Left forelimb (tissue), 1 donor: ENCODE results near the gene QRSL1.
"Not testable (repeated sequence)": the region's sequence is repeated elsewhere in the genome, so short reads cannot be mapped to it uniquely, and the experiment has no call there.

Experiments
- DNase-seq: peaks from one replicate; pipeline ENCODE4 v3.0.0-alpha.2; 2018; ENCODE audit warnings: low spot score

Gene QRSL1

DNA sequence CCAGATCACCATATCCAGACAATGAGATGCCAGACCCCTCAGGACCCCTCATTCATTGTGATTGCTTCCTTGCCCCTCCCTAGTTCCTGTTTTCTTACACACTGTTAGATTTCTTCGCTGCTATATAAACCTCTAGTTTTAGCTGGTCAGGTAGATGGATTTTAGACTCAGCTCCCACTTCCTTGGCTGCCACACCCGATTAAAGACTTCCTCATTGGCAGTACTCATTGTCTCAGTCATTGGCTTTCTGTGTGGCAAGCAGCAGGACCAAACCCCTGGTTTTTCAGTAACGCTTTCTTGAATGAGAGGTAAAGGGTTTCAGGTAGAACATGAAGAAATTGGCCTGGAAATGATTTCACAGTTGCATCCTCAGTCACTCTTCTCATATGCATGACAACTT, 47.9 kb downstream of the QRSL1 start:
- DNase-seq, result no peak

DNA sequence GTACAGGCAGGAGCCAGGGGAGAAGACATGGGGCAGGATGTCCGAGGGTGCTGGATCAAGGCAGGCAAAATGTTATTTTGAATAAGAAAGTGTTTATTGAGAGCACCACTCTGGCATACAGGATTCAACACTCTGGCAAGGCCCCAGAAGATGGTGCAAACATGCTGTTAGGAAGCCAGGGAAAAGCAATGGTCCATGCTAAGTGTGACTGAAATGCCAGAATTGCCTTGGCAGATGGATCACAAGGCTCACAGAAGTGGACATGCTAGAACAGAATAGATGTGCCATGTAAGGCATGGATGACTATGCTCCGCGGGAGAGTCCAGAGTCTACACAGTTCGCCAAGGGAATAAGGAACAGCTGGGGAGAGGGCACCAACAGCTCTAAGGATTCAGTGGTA, 54.6 kb downstream of the QRSL1 start:
- DNase-seq, result no peak

DNA sequence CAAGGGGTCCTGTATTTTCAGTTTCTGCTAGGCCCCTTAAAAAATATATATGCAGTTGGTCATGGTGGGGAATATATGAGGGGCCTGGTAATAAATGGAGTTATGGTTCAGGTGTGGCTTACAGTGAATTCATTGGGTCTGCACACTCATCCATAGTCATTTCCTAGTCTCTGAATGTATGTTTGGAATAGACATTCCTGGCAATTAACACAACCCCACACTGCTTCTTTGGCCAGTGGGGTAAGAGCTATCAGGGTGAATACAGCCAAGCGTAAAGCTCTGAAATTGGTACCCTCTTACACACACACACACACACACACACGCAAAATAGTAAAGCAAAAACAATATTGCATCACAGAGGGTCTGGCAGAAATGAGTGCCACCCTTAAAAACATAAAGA, 56.5 kb downstream of the QRSL1 start:
- no peak for DNase-seq

DNA sequence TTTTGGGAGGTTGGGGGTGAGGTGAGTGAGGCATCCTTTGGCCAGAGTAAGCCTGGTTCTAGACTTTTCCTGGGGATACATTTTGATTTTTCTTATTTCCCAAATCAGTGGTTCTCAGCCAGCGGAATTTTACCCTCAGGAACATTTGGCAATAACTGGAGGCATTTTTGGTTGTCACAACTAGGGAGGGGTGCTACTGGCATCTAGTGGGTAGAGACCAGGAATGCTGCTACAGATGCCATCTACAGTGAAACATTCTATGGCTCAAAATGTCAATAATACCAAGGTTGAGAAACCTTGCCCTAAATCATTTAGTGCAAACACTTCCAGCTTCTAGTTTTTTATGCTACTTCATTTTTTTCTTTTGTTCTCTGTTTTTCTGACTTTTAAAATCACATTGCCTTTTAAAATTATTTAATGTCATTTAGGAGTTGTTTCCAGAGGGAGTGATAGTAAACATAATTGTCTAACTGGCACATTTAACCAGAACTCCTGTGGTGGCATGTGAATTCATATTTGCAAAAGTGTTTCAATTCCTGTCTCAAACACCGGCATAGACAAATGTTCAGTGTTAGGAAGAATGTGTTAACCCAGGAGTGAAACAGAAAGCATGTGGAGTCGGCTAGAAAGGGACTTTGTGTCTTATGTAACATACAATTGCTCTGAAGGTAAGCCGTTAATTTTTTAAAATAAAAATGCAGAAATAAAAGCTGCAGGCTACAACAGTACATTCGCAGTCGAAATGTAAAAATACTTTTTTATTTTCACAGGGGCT, 59.0 kb downstream of the QRSL1 start:
- no peak for DNase-seq

DNA sequence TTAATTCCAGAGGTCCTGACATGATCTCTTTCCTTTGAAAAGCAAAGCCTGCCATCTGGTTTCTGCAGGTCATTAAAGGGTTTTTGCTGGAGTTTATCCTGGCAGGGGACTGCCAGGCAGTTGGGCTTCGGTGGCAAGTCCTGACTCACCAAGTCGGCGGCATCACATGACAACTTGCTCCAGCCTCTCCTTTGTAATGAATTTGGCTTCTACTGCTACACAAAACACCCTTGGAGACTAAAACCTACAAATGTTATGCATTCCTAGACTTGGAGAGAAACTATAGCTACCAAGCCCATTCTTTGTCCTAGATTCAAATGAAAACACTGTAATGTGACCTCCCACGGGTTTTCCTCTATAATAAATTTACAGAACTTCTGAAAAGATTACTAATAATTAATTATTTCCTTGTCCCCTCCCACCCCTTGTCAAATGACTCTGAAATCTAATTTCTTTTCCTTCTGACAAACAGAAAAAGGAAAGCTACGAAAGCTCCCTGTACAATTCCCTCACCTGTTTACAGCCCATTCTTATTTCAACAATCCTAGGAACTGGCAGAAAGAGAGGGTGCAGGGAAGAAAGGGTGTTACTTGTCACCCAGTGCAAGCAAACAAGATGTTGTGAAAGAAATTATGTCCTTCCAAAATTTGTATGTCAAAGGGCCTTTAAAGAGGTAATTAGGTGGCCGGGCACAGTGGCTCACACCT, 62.9 kb downstream of the QRSL1 start:
- no peak for DNase-seq

DNA sequence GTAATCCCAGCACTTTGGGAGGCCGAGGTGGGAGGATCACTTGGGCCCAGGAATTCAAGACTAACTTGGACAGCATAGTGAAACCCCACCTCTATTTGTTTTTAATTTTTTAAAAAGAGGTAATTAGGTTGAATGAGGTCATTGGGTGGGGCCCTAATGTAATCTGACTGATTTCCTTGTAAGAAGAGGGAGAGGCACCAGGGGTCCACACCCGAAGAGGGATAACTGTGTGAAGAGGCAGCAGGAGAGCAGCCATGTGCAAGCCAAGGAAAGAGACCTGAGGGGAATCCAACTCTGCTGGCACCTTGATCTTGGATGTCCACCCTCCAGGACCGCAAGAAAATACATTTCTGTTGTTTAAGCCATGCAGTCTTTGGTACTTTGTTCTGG, 63.4 kb downstream of the QRSL1 start:
- DNase-seq, result no peak

DNA sequence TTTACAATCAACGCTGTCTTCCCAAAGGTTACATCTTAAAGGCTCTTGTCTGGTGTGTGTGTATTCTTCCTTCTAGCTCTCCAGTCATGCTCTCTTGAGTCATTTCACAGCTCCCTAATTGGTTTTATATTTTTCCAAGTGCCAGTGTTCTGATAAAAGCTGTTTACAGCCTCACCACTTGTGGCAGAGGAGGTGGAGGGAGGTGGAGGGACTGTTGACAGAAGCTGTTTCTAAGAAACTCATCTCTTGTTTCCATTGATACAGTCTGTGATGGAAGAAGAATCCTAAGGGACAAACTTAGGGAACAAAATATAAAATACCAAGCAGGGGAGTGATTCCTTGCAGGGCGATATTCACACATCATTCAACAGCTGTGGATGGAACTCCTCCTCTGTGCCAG, 64.0 kb downstream of the QRSL1 start:
- DNase-seq, result no peak

DNA sequence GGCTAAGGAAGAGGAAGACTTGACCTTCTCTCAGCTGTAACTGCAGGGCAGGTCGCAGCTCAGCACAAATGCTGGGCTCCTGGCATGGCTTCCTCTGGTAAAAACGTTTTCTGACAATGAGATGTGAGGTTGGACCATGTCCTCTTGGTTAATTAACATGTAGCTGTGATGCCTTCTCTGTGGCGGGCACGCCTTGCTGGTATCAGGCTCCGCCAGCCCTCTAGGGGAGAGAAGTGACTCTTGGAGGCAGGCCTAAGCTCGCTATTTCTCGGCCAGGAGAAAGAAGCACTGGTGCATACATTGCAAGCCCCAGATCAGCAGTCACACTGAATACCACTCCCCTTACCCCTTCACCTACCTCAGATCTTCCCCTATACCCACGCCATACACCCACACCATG, 65.0 kb downstream of the QRSL1 start:
- no peak for DNase-seq

DNA sequence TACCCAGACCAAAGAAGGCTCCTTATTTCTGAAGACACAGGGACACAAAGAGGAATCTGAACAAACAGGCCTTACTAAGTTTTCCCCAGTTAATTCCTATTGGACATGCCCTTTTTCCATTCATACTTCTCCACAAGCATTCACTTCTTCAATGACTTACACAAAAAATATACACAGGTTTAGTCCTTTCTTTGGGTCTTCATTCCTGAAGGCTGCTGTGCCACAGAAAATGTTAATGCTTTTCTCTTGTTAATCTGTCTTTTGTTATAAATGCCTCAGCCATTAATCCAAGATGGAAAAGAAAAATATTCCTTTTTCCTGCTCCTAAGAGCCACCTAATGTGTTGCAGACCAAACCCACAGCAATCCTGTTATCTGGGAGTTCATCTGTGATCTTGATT, 71.2 kb downstream of the QRSL1 start:
- no peak for DNase-seq

DNA sequence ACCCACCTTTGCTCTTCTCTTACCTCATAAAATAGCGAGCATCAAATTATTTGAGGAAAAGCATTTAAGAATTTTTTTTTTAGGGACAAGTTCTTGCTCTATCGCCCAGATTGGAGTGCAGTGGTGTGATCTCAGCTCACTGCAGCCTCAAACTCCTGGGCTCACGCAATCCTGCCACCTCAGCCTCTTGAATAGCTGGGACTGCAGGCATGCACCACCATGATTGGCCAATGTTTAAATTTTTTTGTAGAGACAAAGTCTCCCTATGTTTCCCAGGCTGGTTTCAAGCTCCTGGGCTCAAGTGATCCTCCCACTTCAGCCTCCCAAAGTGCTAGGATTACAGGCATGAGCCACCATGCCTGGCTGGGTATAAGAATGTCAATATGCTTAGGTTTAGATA, 71.8 kb downstream of the QRSL1 start:
- not testable (repeated sequence) for DNase-seq

DNA sequence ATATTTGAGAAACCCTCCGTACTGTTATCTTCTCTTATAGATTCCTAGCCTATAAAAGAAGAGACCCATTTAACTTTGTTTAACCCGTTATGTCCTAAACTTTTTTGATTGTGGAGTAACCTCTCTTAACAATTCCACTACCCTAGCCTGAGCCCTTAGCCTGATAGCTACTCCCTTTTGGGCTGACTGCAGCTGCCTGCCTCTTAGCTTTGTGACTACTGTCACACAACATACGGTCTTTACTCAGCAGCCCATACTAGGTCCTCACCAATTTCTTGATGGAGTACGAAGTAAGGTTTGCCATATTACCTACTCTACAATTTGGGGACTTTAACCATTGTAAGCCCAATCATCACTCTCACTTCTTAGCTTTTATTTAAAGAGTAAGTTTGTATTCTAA, 72.7 kb downstream of the QRSL1 start:
- no peak for DNase-seq

DNA sequence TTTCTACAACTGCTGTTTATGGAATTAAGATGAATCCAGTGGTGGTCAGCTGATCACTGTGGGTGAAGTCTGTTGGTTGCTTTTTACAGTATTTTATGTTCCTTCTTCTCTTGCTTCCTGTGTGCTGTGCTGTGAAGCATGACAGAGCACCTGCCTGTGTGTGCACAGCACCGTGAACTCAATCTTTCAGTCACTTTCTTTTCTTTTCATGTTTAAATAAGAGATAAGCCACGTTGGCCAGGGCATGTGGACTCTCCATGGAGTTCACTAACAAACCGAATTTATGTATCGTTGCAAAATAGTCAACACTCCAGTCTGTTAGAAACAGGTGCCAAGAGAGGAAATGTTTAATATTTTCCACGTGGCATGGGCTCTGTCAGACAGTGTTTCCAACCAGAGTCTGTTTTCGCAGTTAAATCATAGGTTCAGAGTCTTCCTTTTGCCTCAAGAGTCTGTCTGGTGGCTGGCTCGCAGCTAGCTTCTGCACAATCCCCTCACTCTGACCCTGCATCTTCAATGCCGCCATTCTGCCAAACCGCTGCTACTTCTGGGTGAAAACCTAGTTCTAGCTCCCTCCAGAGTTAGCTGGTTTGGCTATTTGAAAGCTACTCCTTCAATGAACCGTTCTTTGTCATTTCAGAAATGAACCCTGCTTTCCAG, 73.2 kb downstream of the QRSL1 start:
- DNase-seq, result no peak

DNA sequence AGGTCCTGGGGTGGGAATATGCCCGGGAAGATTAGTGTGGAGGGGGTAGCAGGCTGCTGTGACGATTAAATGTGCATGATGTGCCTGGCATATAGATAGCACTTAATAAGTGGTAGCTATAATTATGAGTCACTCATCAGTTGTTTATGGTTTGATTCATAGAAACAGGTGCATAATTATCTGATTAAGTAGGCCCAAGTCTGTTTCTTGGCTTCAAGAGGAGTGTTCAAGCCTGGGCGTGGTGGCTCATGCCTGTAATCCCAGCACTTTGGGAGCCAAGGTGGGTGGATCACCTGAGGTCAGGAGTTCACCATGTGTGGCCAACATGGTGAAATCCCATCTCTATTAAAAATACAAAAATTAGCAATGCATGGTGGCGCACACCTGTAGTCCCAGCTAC, 74.9 kb downstream of the QRSL1 start:
- no peak for DNase-seq

DNA sequence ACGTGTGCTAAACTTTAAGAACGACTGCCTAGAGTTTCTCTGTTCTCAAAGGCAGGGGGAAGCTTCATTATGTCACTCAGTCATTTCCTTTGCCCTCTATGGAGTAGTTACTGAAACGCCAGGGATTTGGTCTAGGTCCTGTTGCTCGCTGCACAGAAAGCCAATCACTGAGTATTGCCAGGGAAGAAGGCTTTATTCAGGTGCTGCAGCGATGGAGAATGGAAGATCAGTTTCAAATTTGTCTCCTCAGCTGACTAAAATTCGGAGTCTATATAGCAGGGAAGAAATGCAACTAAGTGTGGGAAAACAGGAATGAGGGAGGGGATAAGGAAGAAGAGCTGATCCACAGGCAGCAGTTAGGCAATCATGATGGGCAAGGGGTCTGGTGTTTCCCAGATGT, 75.8 kb downstream of the QRSL1 start:
- DNase-seq, result no peak

DNA sequence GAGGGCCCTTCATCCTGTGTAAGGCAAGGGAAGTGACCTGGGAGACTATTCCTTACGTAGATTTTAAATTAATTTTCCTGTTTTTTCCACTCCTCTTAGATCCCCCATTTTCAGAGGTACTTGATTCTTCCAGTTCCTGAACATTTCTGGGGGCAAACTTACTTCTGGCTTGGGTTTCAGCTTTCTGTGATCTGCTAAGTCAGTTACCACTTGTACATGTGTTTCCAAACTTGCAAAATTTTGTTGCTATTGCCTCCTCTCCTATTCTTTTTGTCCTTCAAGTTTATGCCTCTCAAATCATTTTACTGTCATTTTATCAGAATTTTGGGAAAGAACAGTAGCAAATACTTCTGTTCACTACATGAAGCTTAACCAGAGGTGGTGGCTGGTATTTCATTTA, 81.2 kb downstream of the QRSL1 start:
- no peak for DNase-seq

DNA sequence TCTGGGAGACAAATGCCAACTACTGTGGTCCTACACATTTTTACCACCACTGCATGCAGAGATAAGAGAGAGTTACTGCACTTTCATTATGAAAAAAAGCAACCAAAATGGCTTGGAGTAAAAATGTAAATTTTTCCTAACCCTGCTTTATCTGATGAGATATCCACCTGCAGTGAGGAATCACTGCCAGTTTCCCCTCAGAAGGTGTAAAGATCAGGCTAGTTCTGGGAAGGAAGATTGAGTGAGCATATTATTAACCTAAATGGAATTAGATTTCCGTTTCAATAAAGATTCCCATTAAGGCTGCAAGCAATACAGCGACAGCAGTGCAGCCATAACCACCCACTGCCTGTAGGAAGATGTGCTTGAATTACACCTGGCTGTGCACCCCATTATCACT, 84.9 kb downstream of the QRSL1 start:
- no peak for DNase-seq

DNA sequence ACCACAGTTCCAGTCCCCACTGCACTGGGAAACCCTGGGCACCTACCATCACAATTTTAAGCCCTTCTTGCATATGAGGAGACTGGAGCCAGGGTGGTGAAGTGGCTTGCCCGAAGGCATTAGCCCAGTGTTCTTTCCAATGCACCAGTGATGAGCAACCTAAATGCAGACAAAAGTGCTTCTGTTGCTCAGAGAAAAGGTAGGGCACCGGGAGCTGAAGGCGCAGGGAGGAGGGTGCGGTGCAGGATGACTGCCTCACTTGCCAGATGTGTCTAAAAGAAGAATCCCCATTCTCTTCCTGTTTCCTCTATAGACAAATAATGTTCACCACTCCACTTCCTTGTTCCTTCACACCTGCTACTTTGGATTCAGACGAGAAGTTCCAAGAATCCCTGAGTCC, 86.5 kb downstream of the QRSL1 start:
- DNase-seq, result no peak

DNA sequence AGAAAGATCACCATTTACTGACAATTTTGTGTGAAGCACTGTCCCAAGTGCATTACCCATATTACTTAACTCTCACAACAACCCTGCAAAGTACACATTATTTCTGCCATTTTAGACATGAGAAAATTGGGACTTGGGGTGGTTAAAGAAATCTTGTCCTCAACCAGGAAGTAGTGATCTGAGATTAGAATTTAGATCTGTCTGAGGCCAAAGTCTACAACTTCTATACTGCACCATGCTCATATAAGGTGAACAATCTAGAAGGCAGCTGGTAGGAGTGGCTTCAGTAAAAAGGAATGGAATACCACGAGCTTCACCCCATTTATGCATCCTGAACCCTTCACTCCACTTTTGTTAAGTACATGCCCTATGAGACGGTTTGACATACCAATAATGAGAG, 87.6 kb downstream of the QRSL1 start:
- DNase-seq, result no peak
